K562 (cell line): Measurements from ENCODE around the gene INTS4. TPM values are rescaled to one million over a fixed set of nuclear protein-coding genes. Genes with fewer than 3 reads are reported as not detected.

Source experiments
- ATAC-seq: fragments of 200-7000 bp; cut with Tn5 transposase; 3 replicates; pipeline ENCODE4 v1.9.1; 2020; ENCODE audit warnings: moderate library complexity
- BruUV-seq: library from RNA; stranded (reverse); fragments of 400-500 nt; replicated peaks from 2 replicates; lab custom pipeline; 2021; lab: Mats Ljungman, UMichigan
- CTCF ChIA-PET: fragments of 300-600 bp; formaldehyde crosslinking; extraction: SDS; loops from one replicate; lab custom pipeline; 2021; ENCODE audit warnings: low intra/inter-chr PET ratio; lab: Yijun Ruan, JAX
- POLR2A ChIA-PET: fragments of 300-600, 350-650 bp; sonication (Branson Sonifier 250); formaldehyde crosslinking; extraction: SDS; loops from one replicate; lab custom pipeline; 2021; ENCODE audit warnings: antibody characterized with exemption, inconsistent platforms; lab: Yijun Ruan, JAX
- DNase-seq, 4 experiments: peaks; one replicate each; pipeline versions ENCODE4 v3.0.0 to v3.0.0-alpha.2; 2011 to 2018; ENCODE audit warnings: low spot score in 3 of 4, mixed read lengths in 3 of 4; ENCODE audit errors: extremely low read depth in 1 of 4
- FAIRE-seq: peaks from 2 replicates; lab custom pipeline; 2011; peaks lifted over from hg19 to GRCh38; lab: Jason Lieb, UNC
- H2AFZ ChIP-seq: 2 replicates; pipeline ENCODE4 v1.6.0; 2011; ENCODE audit warnings: low read depth, low read length, control low read depth, inconsistent platforms
- H3K27ac ChIP-seq: fragments of 200-600 bp; 3 replicates; pipeline ENCODE4 v1.8.0; 2011; ENCODE audit warnings: low read depth, mild to moderate bottlenecking, control low read depth, inconsistent platforms, low read length, moderate library complexity, mixed read lengths; ENCODE audit errors: extremely low read depth
- H3K27me3 ChIP-seq, 2 experiments: fragments of 300-600 bp in 1 of 2; 2 replicates in 1 of 2; 3 replicates in 1 of 2; pipeline versions ENCODE4 v1.6.0 to v1.8.0; 2011; ENCODE audit warnings: inconsistent platforms in 2 of 2, low read length in 2 of 2, mild to moderate bottlenecking in 1 of 2, mixed read lengths in 1 of 2, moderate library complexity in 1 of 2; ENCODE audit not compliant: control insufficient read depth in 2 of 2, insufficient read depth in 2 of 2
- H3K36me3 ChIP-seq: fragments of 300-600 bp; 3 replicates; pipeline ENCODE4 v1.8.0; 2011; ENCODE audit warnings: mild to moderate bottlenecking, low read length, inconsistent platforms; ENCODE audit not compliant: control insufficient read depth, insufficient read depth
- H3K4me1 ChIP-seq, 2 experiments: fragments of 200-600 bp in 1 of 2; replicated peaks in 1 of 2; 2 replicates in 1 of 2; 3 replicates in 1 of 2; pipeline versions ENCODE4 v1.5.1 to v1.8.0; 2011; ENCODE audit warnings: inconsistent platforms in 2 of 2, low read length in 2 of 2, mild to moderate bottlenecking in 1 of 2, mixed read lengths in 1 of 2, moderate library complexity in 1 of 2; ENCODE audit not compliant: control insufficient read depth in 2 of 2, insufficient read depth in 2 of 2
- H3K4me2 ChIP-seq: 2 replicates; pipeline ENCODE4 v1.6.1; 2011; ENCODE audit warnings: low read length, control low read depth, inconsistent platforms, mixed read lengths; ENCODE audit not compliant: insufficient read depth
- H3K4me3 ChIP-seq: fragments of 200-600 bp; sonication (generic), shearing (Covaris generic); 2 replicates; pipeline ENCODE4 v1.5.1; 2016; ENCODE audit warnings: control low read depth, inconsistent platforms
- H3K79me2 ChIP-seq: fragments of 200-600 bp; 3 replicates; pipeline ENCODE4 v1.8.0; 2011; ENCODE audit warnings: low read length, inconsistent platforms; ENCODE audit not compliant: control insufficient read depth, insufficient read depth
- H3K9ac ChIP-seq, 2 experiments: 2 replicates each; pipeline versions ENCODE4 v1.6.0 to v1.6.1; 2011; ENCODE audit warnings: low read depth in 2 of 2, low read length in 2 of 2, control low read depth in 1 of 2, inconsistent platforms in 1 of 2, mild to moderate bottlenecking in 1 of 2, mixed read lengths in 1 of 2; ENCODE audit not compliant: insufficient read depth in 1 of 2
- H3K9me1 ChIP-seq: one replicate; pipeline ENCODE4 v1.6.0; 2011; ENCODE audit warnings: inconsistent platforms, mild to moderate bottlenecking, low read length, moderate library complexity; ENCODE audit not compliant: control insufficient read depth, insufficient read depth
- H3K9me3 ChIP-seq: replicated peaks from 2 replicates; pipeline ENCODE4 v1.5.1; 2011; ENCODE audit warnings: low read depth, low read length, inconsistent platforms; ENCODE audit not compliant: control insufficient read depth, insufficient read depth
- H4K20me1 ChIP-seq: replicated peaks from 2 replicates; pipeline ENCODE4 v1.6.1; 2011; ENCODE audit warnings: low read length, inconsistent platforms, mixed read lengths; ENCODE audit not compliant: control insufficient read depth, insufficient read depth
- BCOR ChIP-seq: fragments of 450-650 bp; IDR thresholded peaks from 2 replicates; pipeline ENCODE4 v1.6.1; 2016
- ETV1 ChIP-seq: fragments of 450-650 bp; conservative IDR thresholded peaks from 2 replicates; pipeline ENCODE4 v1.6.1; 2016; ENCODE audit warnings: missing genetic modification characterization, control low read depth, low read depth, missing compliant biosample characterization
- NR2F6 ChIP-seq: fragments of 450-650 bp; formaldehyde crosslinking; IDR thresholded peaks from 2 replicates; pipeline ENCODE4 v1.4.0; 2020; ENCODE audit warnings: mild to moderate bottlenecking
- SMAD1 ChIP-seq: fragments of 150-350 bp; IDR thresholded peaks from 2 replicates; pipeline ENCODE4 v1.6.1; 2014; ENCODE audit warnings: low read length, low read depth; ENCODE audit not compliant: partially characterized antibody
- ZKSCAN1 ChIP-seq: fragments of 150-350 bp; IDR thresholded peaks from 2 replicates; pipeline ENCODE4 v1.6.1; 2016; ENCODE audit warnings: low read depth, low read length
- ZNF282 ChIP-seq: sonication (generic); formaldehyde crosslinking; IDR thresholded peaks from 2 replicates; pipeline ENCODE4 v1.8.1; 2023; ENCODE audit warnings: missing genetic modification reagents
- WGBS: fragments of 100-300 bp; shearing (Covaris generic); methylation state at CpG from one replicate; pipeline ENCODE4 v1.1.6; 2016; ENCODE audit warnings: low coverage, mixed read lengths; ENCODE audit not compliant: insufficient coverage; ENCODE audit errors: missing lambda C conversion rate; 5-methylcytosine and 5-hydroxymethylcytosine counted together
- in situ Hi-C: fragments of 300-500 bp; cut with MboI; formaldehyde crosslinking; loops from 4 replicates; pipeline ENCODE4 v1.15.0; 2018; ENCODE audit warnings: inconsistent platforms, mixed read lengths
- intact Hi-C: fragments of 100-400 bp; cut with micrococcal nuclease; formaldehyde crosslinking; loops from 2 replicates; pipeline ENCODE4 v1.14.2; 2022
- polyA plus RNA-seq, 8 experiments: library from polyadenylated mRNA; depleted of rRNA in 4 of 8; stranded (reverse) in 5 of 8; unstranded in 3 of 8; fragments of >200 nt; fragmentation: Nextera tagmentation in 2 of 8; fragmentation: Illumina TruSeq in 1 of 8; extraction: Ambion mirVana in 2 of 8; extraction: Trizol in 1 of 8; gene quantifications; 2 replicates each; pipeline versions ENCODE4 v1.2.1 to v1.2.3, GENCODE V29; 2011 to 2014; ENCODE audit warnings: inconsistent platforms in 1 of 8, missing spikeins in 1 of 8
- total RNA-seq, 7 experiments: library from RNA; depleted of rRNA in 6 of 7; stranded (reverse); fragments of >200 nt in 6 of 7; fragmentation: Illumina TruSeq in 2 of 7; extraction: Trizol in 2 of 7; gene quantifications; 2 replicates each; pipeline versions ENCODE4 v1.2.1 to v1.2.3, GENCODE V29; 2011 to 2021; ENCODE audit warnings: low replicate concordance in 1 of 7
- TF ChIP-seq, protein P1 (sequence below): fragments of 450-650 bp; IDR thresholded peaks from 2 replicates; pipeline ENCODE4 v1.6.1; 2018; ENCODE audit not compliant: partially characterized antibody
- TF ChIP-seq, protein P2 (sequence below): fragments of 450-650 bp; IDR thresholded peaks from 2 replicates; pipeline ENCODE4 v1.6.1; 2016
- TF ChIP-seq, protein P3 (sequence below): fragments of 450-650 bp; conservative IDR thresholded peaks from 2 replicates; pipeline ENCODE4 v1.6.1; 2016; ENCODE audit warnings: missing genetic modification characterization, low read depth, mild to moderate bottlenecking, missing compliant biosample characterization, moderate library complexity

Gene INTS4
- total and polyA plus RNA-seq, 9 of the 15 experiments (the other 6 are each of a cell fraction or from before 2014, with no cell fraction given) = 28.4 to 53.4 (median 44.5) TPM

DNA sequence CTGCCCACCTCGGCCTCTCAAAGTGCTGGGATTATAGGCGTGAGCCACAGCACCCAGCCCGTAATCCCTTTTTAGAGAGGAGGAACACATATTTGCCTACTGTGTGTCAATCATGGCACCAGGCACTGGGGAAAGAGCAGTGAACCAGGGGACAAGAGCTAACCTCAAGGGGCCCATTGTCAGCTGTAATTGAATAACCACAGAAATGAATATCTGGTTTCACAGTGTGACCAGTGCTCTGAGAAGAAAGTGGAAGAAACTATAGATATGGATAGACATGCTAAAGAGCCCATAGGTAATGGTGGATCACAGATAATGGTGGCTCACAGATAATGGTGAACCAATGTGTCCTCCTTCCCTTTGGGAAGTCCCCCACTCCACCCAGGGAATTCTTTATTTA, 37.2 kb upstream of the INTS4 start:
- H3K79me2 ChIP-seq = no peaks in the 10 kb centered on the region
- no peaks in the 10 kb centered on the region for H3K9me1 ChIP-seq
- no peaks in the 10 kb centered on the region for H3K9me3 ChIP-seq
- peak overlapping the region; percentile 21; the same call in 1 of the 3 replicates for H3K27ac ChIP-seq
- H4K20me1 ChIP-seq = no peaks in the 10 kb centered on the region
- ChIA-PET POLR2A (interaction anchor here (0.8 to 1.1 kb wide), 4 partner anchors 8 to 46 kb away, joined by 3 to 5 read pairs (median 4); no protein-coding TSS in a partner anchor), CTCF (no interaction called here)
- WGBS = 69% methylated on average over 3 of the region's 3 CpGs
- BruUV-seq = no TSS peak
- H3K27me3 ChIP-seq = no peaks in the 10 kb centered on the region
- TF ChIP-seq, protein P1, sequence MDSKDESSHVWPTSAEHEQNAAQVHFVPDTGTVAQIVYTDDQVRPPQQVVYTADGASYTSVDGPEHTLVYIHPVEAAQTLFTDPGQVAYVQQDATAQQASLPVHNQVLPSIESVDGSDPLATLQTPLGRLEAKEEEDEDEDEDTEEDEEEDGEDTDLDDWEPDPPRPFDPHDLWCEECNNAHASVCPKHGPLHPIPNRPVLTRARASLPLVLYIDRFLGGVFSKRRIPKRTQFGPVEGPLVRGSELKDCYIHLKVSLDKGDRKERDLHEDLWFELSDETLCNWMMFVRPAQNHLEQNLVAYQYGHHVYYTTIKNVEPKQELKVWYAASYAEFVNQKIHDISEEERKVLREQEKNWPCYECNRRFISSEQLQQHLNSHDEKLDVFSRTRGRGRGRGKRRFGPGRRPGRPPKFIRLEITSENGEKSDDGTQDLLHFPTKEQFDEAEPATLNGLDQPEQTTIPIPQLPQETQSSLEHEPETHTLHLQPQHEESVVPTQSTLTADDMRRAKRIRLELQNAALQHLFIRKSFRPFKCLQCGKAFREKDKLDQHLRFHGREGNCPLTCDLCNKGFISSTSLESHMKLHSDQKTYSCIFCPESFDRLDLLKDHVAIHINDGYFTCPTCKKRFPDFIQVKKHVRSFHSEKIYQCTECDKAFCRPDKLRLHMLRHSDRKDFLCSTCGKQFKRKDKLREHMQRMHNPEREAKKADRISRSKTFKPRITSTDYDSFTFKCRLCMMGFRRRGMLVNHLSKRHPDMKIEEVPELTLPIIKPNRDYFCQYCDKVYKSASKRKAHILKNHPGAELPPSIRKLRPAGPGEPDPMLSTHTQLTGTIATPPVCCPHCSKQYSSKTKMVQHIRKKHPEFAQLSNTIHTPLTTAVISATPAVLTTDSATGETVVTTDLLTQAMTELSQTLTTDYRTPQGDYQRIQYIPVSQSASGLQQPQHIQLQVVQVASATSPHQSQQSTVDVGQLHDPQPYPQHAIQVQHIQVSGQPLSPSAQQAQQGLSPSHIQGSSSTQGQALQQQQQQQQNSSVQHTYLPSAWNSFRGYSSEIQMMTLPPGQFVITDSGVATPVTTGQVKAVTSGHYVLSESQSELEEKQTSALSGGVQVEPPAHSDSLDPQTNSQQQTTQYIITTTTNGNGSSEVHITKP = no peak
- no peak for TF ChIP-seq NR2F6
- no peak for TF ChIP-seq BCOR
- TF ChIP-seq ZKSCAN1 = peak; percentile 18; the same call in 1 of the 2 replicates
- TF ChIP-seq ZNF282 (CRISPR knock-in tag) = no peak
- TF ChIP-seq, protein P2, sequence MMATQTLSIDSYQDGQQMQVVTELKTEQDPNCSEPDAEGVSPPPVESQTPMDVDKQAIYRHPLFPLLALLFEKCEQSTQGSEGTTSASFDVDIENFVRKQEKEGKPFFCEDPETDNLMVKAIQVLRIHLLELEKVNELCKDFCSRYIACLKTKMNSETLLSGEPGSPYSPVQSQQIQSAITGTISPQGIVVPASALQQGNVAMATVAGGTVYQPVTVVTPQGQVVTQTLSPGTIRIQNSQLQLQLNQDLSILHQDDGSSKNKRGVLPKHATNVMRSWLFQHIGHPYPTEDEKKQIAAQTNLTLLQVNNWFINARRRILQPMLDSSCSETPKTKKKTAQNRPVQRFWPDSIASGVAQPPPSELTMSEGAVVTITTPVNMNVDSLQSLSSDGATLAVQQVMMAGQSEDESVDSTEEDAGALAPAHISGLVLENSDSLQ = 0 out of 2 replicates have a peak, but pooled peaks have one; percentile 39
- no peak for TF ChIP-seq SMAD1
- TF ChIP-seq ETV1 (tag) = no peak
- TF ChIP-seq, protein P3, sequence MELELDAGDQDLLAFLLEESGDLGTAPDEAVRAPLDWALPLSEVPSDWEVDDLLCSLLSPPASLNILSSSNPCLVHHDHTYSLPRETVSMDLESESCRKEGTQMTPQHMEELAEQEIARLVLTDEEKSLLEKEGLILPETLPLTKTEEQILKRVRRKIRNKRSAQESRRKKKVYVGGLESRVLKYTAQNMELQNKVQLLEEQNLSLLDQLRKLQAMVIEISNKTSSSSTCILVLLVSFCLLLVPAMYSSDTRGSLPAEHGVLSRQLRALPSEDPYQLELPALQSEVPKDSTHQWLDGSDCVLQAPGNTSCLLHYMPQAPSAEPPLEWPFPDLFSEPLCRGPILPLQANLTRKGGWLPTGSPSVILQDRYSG (tag) = no peak
- no peak for DNase-seq
- H2AFZ ChIP-seq = peak overlapping the region; percentile 69
- H3K4me3 ChIP-seq = no peak overlapping the region
- in situ Hi-C loops = no loop called here
- FAIRE-seq = no peak
- H3K4me1 ChIP-seq = peaks cover 6 to 25% of the 10 kb centered on the region in 2 experiments
- no peak overlapping the region for H3K4me2 ChIP-seq
- intact Hi-C loops = no loop called here
- H3K36me3 ChIP-seq = no peaks in the 10 kb centered on the region
- no peak for ATAC-seq
- peak overlapping the region in 1 of 2 experiments; percentile 15; a peak in 1 of 4 replicates for H3K9ac ChIP-seq
